ENCODE measurements around the gene SNX7.

SNX7 gene

GRCh38 chr1:98675282-98675681 is 13.8 kb downstream of the SNX7 start:
- DNase-seq (ENCODE audit: low read depth) = no peak
- H3K4me3 ChIP-seq (ENCODE audit: low read length) = no peak overlapping the region
- no peak for TF ChIP-seq CTCF (conservative IDR thresholded peaks at IDR 0.05; ENCODE audit: low read depth, low read length)

- no peak for TF ChIP-seq CTCF (conservative IDR thresholded peaks at IDR 0.05; ENCODE audit: low read depth, low read length)
- DNase-seq (ENCODE audit: low read depth) = no peak
- H3K4me3 ChIP-seq (ENCODE audit: low read length) = no peak overlapping the region
These were observed 15.8 kb downstream of the SNX7 start for GRCh38 chr1:98677288-98677687.

- no peak overlapping the region for H3K4me3 ChIP-seq (ENCODE audit: low read length)
- no peak for DNase-seq (ENCODE audit: low read depth)
- TF ChIP-seq CTCF (conservative IDR thresholded peaks at IDR 0.05; ENCODE audit: low read depth, low read length) = no peak
These were observed 20.3 kb downstream of the SNX7 start for GRCh38 chr1:98681812-98682211.

- DNase-seq (ENCODE audit: low read depth) = no peak
- no peak for TF ChIP-seq CTCF (conservative IDR thresholded peaks at IDR 0.05; ENCODE audit: low read depth, low read length)
- H3K4me3 ChIP-seq (ENCODE audit: low read length) = no peak overlapping the region
These were observed 26.7 kb downstream of the SNX7 start for GRCh38 chr1:98688110-98688739.

GRCh38 chr1:98690576-98690975 is 29.1 kb downstream of the SNX7 start:
- TF ChIP-seq CTCF (conservative IDR thresholded peaks at IDR 0.05; ENCODE audit: low read depth, low read length) = no peak
- DNase-seq (ENCODE audit: low read depth) = no peak
- no peak overlapping the region for H3K4me3 ChIP-seq (ENCODE audit: low read length)

GRCh38 chr1:98692482-98692881 is 31.0 kb downstream of the SNX7 start:
- TF ChIP-seq CTCF (conservative IDR thresholded peaks at IDR 0.05; ENCODE audit: low read depth, low read length) = no peak
- DNase-seq (ENCODE audit: low read depth) = no peak

GRCh38 chr1:98693385-98693784 is 31.9 kb downstream of the SNX7 start:
- no peak for DNase-seq (ENCODE audit: low read depth)
- no peak overlapping the region for H3K4me3 ChIP-seq (ENCODE audit: low read length)
- no peak for TF ChIP-seq CTCF (conservative IDR thresholded peaks at IDR 0.05; ENCODE audit: low read depth, low read length)

More at GRCh38 chr1:98692482-98692881, 31.0 kb downstream of the SNX7 start:
- no peak overlapping the region for H3K4me3 ChIP-seq (ENCODE audit: low read length)

Measured in retinal pigment epithelial cell (primary cell).